SK-N-SH (cell line): Measurements from ENCODE around the gene CADPS2.

Source experiments
- CHD2 ChIP-seq: fragments of 150-350 bp; IDR thresholded peaks from 2 replicates; pipeline ENCODE4 v1.6.1; 2018; ENCODE audit warnings: low read length; ENCODE audit not compliant: partially characterized antibody
- MXI1 ChIP-seq: IDR thresholded peaks from 2 replicates; pipeline ENCODE4 v1.6.1; 2012; ENCODE audit warnings: mild to moderate bottlenecking, low read depth, low read length, improper control_type of control experiment
- NRF1 ChIP-seq: IDR thresholded peaks from 2 replicates; pipeline ENCODE4 v1.6.1; 2012; ENCODE audit warnings: low read depth, mild to moderate bottlenecking, low read length
- POLR2AphosphoS5 ChIP-seq: IDR thresholded peaks from 2 replicates; pipeline ENCODE4 v1.6.1; 2012; ENCODE audit warnings: low read depth, low read length
- SIN3A ChIP-seq: IDR thresholded peaks from 2 replicates; pipeline ENCODE4 v1.6.1; 2012; ENCODE audit warnings: low read depth, mild to moderate bottlenecking, low read length, moderate library complexity, borderline replicate concordance
- TCF12 ChIP-seq: IDR thresholded peaks from 2 replicates; pipeline ENCODE4 v1.4.0; 2012
- TF ChIP-seq, protein P1 (sequence below): fragments of 200-600 bp; sonication (generic); IDR thresholded peaks from 2 replicates; pipeline ENCODE4 v1.6.1; 2017; ENCODE audit warnings: antibody characterized with exemption, mild to moderate bottlenecking, moderate library complexity
- TF ChIP-seq, protein P2 (sequence below): fragments of 150-350 bp; IDR thresholded peaks from 2 replicates; pipeline ENCODE4 v1.6.1; 2017; ENCODE audit warnings: antibody characterized with exemption, low read length, low read depth, borderline replicate concordance

DNA sequence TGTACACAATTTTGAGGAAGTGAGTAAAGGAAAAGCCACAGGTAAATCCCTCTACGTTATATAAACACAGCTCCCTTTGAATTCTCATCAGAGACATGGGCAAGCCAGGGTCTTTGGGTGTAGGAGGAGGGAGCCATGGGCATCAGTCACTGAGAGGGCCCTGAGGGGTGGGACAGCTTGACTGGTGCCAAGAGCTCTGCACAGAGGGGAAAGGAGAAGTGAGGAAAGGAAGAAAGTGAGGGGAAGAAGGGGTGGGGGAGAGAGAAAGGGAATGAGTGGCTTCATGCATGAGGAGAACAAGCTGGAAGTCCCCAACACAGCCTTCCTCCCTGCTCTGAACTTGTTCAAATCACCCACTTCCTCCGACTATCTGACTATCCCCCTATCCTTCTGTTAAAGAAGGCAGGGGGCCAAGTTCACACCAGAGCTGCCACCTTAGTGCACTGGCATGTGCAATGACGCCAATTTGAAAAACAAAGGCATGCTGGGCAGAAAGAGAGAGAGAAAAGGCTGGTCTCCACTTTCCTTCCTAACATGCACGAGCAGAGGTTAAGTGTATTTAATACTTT is 167.2 kb downstream of the CADPS2 start:
- TF ChIP-seq, protein P1, sequence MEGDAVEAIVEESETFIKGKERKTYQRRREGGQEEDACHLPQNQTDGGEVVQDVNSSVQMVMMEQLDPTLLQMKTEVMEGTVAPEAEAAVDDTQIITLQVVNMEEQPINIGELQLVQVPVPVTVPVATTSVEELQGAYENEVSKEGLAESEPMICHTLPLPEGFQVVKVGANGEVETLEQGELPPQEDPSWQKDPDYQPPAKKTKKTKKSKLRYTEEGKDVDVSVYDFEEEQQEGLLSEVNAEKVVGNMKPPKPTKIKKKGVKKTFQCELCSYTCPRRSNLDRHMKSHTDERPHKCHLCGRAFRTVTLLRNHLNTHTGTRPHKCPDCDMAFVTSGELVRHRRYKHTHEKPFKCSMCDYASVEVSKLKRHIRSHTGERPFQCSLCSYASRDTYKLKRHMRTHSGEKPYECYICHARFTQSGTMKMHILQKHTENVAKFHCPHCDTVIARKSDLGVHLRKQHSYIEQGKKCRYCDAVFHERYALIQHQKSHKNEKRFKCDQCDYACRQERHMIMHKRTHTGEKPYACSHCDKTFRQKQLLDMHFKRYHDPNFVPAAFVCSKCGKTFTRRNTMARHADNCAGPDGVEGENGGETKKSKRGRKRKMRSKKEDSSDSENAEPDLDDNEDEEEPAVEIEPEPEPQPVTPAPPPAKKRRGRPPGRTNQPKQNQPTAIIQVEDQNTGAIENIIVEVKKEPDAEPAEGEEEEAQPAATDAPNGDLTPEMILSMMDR = no peak
- TF ChIP-seq SIN3A (no peak), NRF1 (no peak), POLR2AphosphoS5 (no peak), MXI1 (no peak), CHD2 (no peak), TCF12 (no peak)
- TF ChIP-seq, protein P2, sequence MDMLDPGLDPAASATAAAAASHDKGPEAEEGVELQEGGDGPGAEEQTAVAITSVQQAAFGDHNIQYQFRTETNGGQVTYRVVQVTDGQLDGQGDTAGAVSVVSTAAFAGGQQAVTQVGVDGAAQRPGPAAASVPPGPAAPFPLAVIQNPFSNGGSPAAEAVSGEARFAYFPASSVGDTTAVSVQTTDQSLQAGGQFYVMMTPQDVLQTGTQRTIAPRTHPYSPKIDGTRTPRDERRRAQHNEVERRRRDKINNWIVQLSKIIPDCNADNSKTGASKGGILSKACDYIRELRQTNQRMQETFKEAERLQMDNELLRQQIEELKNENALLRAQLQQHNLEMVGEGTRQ = no peak
